Activated T-cell treated with anti-CD3 and anti-CD28 coated beads for 4 hours (primary cell): Measurements from ENCODE around the gene LRRC4C.

Experiments
- DNase-seq: peaks from one replicate; pipeline ENCODE4 v3.0.0-alpha.2; 2020

The LRRC4C gene

DNA sequence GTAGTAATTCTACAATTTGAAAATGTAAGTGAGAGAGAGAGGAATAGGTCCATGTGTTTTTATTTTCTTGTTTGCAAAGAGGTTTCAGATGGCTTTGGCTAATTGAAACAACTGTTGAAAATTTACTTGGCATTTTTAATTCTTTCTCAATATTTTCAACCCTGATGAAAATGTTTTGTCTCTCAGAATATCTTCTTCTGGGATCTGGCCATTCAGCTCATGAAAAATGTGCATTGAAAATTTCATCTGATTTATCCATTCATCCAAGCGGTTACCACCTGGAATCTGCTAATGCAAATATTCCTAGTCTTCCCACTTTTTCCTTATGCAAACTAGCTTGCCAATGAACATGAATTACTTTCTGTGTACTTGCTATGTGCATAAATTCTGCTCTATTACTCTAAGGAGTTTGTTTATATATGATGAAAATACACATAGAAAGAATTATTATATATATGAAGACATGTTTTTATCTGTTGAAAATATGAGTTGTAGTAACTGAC is 621.2 kb downstream of the LRRC4C start:
- no peak for DNase-seq

GRCh38 chr11:40827116-40827515 is 632.3 kb downstream of the LRRC4C start:
- no peak for DNase-seq

GRCh38 chr11:40826601-40827000 is 632.9 kb downstream of the LRRC4C start:
- DNase-seq = no peak

- DNase-seq = no peak
These were observed 634.1 kb downstream of the LRRC4C start for GRCh38 chr11:40825201-40825834.

DNA sequence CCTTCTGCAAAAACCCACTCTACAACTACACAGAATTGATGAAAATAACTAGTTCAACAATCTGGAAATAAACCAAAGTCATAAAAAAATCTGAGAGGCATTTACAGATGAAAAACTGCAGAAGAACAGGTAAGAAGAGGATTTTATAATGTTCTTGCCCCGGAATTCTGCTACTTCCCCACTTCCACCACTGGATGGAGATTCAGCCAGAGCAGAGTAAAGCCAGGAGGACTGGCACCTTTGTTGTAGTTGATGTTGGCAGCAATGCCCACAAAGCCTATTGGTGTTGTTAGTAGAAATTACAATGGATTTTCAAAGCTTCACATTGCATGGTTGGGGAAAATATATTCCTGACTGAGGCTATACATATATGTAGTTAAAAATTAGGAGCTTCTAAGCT is 640.2 kb downstream of the LRRC4C start:
- DNase-seq = no peak

DNA sequence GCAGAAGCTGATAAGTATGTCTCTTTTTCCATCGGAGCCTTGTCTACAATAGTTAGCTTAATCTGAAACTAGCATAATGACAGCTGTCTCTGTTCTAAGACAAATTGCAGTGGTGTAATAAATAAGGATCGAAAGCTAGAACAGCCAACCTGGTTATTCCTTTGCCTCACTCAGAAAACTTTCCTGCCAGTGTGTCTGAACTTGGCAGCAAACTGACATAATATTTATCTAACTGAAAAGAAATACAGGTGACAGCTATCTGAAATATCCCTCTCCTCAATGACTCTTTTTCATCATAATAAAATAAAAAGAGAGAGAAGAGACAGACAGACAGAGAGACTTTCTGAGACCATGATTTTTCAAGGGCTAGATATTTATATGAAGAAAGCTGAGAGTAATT is 642.5 kb downstream of the LRRC4C start:
- no peak for DNase-seq

DNA sequence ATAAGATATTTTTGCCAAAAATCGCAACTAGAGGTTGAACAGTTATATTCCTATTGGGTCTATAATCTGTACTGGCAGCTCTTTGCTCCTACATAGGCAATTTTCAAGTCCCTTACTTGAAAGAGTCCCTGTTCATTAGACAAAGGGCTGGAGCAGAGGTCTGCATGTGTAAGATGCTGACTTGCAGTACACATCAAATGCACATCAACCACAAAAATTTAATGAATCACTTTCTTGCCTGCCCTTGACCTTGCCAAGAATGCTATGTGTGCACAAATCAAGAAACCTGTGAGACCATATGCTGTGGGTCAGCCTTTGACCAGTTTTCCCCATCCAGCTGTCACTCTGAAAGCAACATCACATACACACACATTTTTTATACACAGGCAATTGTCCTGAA is 661.5 kb downstream of the LRRC4C start:
- DNase-seq = no peak

- no peak for DNase-seq
These were observed 672.2 kb downstream of the LRRC4C start for GRCh38 chr11:40787224-40787623.

DNA sequence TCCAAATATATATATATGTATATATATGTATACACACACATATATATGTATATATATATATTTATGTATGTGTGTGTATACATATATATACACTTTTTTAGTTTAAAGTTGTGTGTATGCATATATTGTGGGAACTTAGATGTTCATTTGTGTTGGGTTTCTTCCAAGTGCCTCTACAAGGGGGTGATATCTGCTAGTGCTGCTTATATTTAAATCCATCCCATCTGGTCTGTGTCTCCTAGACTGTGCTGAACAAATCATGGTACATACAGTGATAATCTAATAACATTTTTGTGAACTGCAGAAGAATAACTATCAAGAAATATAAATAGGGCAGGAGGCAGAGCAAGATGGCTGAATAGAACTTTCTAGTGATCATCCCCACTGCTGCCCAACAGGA is 696.4 kb downstream of the LRRC4C start:
- no peak for DNase-seq

DNA sequence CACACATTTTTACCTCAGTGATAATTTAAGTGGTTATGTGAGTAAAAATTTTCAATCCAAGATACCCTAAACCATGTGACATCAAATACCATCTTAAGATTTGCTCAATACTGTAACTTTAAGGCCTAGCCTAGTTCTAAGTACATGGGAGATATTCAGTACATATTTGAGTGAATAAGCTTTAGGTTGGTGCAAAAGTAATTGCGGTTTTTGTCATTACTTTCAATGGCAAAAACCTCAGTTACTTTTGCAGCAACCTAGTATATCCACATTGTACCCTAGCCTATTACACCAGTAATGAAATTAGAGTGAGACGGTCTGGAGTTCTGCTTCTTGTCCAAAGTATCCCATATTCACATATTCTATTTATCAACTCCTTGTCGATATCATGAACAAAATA is 700.1 kb downstream of the LRRC4C start:
- no peak for DNase-seq

DNA sequence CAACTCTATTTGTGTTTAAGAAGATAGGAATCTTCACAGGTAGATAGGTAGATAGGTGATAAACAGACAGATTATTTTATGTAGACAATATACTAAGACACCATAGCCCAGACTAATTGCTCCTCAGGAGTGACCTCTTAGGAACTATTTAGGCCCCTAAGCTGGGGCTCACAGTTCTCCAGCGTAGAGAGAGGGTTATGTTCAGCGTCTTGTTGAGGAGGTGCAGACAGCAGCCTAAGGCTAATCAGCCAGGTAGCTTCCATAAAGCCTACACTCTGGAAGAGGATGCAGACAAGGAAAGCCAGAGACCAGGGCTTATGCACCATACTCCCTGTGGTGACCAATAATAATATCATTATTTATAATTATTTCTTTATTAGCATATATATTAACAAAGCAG is 705.2 kb downstream of the LRRC4C start:
- DNase-seq = no peak

- DNase-seq = no peak
These were observed 713.2 kb downstream of the LRRC4C start for GRCh38 chr11:40746282-40746681.

- DNase-seq = no peak
These were observed 727.3 kb downstream of the LRRC4C start for GRCh38 chr11:40732132-40732531.

DNA sequence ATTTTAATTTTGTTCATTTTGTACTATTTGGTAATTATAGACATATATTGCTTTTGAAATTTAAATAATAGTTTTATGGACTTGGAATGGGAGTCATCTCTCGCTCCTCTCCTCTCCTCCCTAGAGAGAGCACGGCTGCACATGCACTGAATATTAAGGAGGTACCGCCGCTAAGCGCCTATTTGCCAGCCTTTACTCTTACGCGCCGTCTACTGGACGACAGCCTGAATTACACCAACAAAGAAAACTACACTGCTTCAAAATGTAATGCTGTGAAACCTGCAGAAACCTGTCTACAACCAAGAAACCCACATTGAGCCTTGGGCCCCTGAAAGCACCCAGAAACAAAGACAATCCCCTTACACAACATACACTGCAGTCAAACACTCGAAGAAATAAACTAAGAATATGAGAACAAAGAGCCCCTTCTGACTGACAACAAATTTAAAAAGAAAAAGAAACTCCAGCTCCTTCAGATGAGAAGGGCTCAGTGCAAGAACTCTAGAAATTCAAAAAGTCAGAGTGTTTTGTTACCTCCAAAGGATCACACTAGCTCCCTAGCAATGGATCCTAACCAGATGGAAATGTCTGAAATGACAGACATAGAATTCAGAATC is 737.2 kb downstream of the LRRC4C start:
- DNase-seq = no peak

DNA sequence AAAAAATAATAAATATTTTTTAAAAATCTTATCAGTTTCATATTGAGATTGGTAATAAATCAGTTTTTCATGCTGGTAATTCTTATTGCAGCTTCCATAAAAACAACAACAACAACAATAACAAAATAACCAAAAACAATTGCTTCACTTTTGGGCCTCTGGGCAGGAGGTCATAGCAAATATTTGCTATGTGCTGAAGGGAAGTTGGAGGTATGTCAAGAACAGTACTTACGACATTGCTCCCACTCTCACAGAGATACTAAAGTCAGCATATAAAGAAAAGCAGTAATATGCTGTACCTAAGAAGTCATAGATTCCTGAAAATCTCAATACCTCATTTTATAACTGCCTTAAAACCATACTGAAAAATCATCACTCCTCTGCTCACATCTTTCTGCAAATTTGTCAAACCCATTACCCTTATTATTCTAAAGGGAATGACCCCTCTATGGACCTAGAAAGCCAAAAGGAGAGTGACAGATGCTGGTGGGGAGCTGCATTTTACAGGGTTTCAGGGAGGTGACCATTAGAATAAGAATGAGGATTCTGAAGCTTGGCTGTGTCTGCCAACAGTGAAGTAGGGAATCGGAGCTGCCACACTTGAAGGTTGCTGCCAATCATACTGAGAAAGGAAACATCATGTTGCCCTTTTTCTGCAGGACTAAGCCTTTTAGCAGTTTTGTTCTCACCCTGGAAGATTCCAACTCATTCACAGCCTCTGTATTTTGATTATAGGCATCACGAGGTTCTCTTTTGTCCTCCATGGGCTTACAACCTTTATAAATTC is 742.9 kb downstream of the LRRC4C start:
- no peak for DNase-seq

- DNase-seq = no peak
These were observed 746.4 kb downstream of the LRRC4C start for GRCh38 chr11:40713083-40713482.

- no peak for DNase-seq
These were observed 758.4 kb downstream of the LRRC4C start for GRCh38 chr11:40701027-40701426.

- no peak for DNase-seq
These were observed 769.6 kb downstream of the LRRC4C start for GRCh38 chr11:40689823-40690222.

DNA sequence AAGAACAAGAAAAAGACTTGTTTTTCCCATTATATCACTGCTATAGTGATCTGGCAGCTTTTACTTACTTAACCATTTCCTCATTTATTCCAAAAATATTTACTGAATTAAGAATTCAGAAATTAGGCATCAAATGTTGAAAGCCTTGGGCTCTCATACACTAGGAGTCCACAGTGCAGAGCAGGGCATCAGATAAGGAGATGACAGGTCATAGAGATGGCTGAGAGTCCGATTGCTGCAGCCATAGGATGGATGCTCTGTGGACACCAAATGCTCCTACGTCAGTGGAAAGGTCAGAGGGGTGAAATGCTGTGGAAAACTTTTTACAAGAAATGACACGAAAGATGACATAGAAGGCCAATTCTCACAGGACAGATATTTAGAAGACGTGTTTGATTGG is 771.1 kb downstream of the LRRC4C start:
- DNase-seq = no peak

DNA sequence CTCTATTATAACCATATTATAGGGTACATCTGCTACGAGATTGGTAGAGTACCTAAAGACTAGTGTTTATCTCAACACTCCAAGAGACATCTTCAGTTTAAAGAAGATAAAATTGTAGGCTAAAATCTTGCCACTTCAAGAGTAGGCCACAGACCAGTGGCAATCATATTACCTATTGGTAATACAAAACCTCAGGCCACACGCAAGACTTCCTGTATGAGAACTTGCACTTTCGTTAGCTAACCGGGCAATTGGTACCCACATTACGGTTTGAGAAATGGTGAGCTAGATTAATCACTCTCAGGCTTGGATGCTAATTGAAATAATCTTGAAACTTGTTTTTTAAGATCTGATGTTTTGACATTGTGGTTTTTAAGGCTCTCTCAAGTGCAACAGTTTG is 772.7 kb downstream of the LRRC4C start:
- no peak for DNase-seq

GRCh38 chr11:40683010-40683409 is 776.4 kb downstream of the LRRC4C start:
- no peak for DNase-seq

DNA sequence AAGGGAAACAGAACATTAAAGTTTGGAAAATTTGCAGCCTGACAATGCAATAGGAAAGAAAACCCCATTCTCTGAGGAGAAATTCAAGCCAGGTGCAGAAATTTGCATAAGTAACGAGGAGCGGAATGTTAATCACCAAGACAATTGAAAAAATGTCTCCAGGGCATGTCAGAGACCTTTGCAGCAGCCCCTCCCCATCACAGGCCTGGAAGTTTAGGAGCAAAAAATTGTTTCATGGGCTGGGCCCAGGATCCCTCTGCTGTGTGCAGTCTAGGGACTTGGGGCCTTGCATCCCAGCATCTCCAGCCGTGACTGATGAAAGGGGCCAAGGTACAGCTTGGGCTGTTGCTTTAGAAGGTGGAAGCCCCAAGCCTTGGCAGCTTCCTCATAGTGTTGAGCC is 780.2 kb downstream of the LRRC4C start:
- no peak for DNase-seq

DNA sequence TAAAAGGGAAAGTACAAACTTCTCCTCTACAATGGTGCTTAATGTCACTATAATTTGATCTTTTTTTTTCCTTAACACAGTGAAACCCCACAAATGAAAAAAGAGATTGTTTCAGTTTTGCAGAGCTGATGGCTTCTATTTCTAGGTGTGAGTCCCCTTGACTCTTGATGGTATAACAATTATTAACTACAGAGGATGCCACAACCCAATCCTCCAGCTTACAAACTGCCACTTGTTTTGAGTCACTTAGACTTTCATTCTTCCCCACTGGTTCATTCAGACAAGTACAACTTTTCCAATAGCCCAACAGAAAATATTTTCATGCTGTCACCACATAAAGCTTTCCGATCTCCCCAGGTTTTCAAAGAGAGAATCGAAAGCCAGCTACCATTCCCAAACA is 812.2 kb downstream of the LRRC4C start:
- no peak for DNase-seq

GRCh38 chr11:40642284-40642683 is 817.2 kb downstream of the LRRC4C start:
- DNase-seq = no peak
